Transverse colon (tissue), 3 donors: ENCODE measurements around the gene PTCD1.

Source experiments
- CTCF ChIP-seq, 5 experiments: fragments of 200-600 bp in 3 of 5; fragments of 450-650 bp in 2 of 5; sonication (generic) in 3 of 5; IDR thresholded peaks; 1 replicate in 2 of 5; 2 replicates in 3 of 5; pipeline ENCODE4 v1.5.1; 2016 to 2017; ENCODE audit warnings: antibody characterized with exemption in 5 of 5, inconsistent platforms in 3 of 5, mild to moderate bottlenecking in 2 of 5, moderate library complexity in 1 of 5
- EP300 ChIP-seq: sonication (generic); formaldehyde crosslinking; IDR thresholded peaks from one replicate; pipeline ENCODE4 v1.6.1; 2017; ENCODE audit warnings: antibody characterized with exemption, low read depth

DNA sequence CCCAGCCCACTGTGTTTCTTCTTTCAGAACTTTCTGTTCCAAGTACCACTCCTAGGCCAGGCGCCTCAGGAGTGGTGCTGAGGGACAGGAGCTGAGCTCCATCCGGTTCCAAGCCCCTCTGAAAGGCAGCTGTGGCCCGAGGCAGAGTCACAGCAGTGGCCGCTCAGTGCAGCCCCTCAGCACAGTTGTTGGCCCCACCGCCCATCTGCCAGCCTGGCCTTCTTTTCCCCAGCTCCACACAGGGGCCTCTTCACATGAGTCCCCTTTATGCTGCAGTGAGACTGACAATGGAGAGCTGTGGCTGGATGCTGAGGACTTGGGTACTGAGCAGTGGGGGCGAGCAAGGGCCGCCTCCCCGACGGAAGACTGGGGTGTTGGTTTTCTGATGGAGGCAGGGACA is 20.3 kb downstream of the PTCD1 start:
- TF ChIP-seq EP300 (no peak), CTCF (IDR thresholded peaks at IDR 0.05) (no peak)
